ELF-1 (cell line): ENCODE data around the gene TUBB.
"Not testable (repeated sequence)": the region's sequence is repeated elsewhere in the genome, so short reads cannot be mapped to it uniquely, and the experiment has no call there.

Experiments
- DNase-seq: peaks from one replicate; pipeline ENCODE4 v3.0.0-alpha.2; 2016; ENCODE audit warnings: low read depth, low spot score

TUBB gene

GRCh38 chr6:30759575-30760239 lies 39.6 kb downstream of the TUBB start:
- peak; percentile 79 for DNase-seq

GRCh38 chr6:30760549-30760948 lies 40.4 kb downstream of the TUBB start:
- DNase-seq: no peak

- DNase-seq: no peak
Observed at GRCh38 chr6:30761791-30762429, 41.8 kb downstream of the TUBB start.

DNA sequence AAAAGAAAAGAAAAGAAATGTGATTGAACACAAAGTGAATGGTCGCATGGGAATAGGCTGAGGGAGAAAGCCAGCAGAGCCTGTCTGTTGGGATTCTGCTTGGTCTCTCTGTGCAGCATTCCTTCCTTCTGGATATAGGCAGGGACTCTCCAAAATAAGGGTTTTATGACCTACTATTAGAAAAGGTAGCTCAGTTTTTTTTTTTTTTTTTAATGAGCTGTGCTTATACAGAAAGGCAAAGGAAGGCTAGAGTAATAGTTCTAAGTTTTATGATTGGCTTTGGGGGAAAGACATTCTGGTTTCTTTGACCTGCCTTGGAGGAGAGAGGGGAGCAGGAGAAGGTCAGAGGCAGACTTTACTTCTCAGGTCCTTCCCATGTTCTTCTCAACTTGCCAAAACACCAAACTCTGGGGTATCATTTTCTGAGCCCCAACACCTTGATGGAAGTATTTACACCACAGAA lies 43.0 kb downstream of the TUBB start:
- DNase-seq: peak; percentile 47

GRCh38 chr6:30763618-30764489 lies 43.7 kb downstream of the TUBB start:
- peak; percentile 72 for DNase-seq

DNA sequence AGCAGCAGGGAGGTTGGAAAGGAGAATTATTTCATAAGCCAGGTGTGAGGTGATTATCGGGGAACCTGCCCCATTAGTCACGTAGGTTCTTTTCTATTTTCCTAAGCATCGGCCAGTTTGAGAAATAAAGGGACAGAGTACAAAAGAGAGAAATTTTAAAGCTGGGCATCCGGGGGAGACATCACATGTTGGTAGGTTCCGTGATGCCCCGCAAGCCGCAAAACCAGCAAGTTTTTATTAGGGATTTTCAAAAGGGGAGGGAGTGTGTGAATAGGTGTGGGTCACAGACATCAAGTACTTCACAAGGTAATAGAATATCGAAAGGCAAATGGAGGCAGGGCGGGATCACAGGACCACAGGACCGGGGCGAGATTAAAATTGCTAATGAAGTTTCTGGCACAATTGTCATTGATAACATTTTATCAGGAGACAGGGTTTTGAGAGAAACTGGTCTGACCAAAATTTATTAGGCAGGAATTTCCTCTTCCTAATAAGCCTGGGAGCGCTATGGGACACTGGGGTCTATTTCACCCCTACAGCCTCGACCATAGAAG lies 44.4 kb downstream of the TUBB start:
- not testable (repeated sequence) for DNase-seq

DNA sequence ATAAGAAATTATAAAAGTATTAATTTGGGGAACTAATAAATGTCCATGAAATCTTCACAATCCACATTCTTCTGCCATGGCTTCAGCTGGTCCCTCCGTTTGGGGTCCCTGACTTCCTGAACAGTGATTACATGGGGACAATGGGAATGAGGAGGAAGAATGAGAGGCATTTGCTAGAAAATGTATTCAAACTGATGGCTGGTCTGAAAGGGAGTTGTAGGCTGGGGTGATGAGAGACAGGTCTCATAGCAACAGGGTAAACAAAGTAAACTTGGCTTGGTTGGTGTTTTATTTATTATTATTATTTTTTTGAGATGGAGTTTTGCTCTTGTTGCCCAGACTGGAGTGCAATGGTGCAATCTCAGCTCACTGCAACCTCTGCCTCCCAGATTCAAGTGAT lies 45.3 kb downstream of the TUBB start:
- not testable (repeated sequence) for DNase-seq

GRCh38 chr6:30766461-30767157 lies 46.5 kb downstream of the TUBB start:
- peak; percentile 44 for DNase-seq

DNA sequence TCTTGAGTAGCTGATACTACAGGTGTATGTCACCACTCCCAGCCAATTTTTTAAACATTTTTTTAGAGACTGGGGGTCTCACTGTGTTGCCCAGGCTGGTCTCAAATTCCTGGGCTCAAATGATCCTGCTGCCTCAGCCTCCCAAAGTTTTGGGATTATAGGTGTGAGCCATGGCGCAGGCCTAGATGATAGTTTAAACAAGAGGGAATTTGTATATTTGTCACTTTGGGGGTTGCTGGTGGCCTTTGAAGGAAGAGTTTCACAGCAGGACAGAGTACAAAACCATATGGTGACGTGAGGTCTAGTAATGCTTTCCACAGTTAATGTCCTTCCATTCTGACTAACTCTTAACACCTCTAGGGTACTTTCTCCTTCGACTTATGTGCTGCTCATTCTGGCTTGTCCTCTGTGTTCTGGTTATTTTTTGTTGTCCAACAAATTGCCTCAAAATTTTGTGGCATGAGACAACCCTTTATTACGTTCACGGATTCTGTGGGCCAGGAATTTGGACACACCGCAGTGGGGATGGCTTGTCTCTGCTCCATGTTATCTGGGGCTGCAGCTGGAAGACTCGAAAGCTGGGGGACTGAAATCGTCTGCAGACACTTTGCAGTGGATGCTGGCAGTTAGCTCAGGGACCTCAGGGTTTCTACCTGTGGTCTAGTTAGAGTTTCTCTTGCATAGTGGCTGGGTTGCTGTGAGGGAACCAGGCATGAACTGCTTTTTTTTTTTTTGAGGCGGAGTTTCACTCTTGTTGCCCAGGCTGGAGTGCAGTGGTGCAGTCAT lies 47.2 kb downstream of the TUBB start:
- no peak for DNase-seq

DNA sequence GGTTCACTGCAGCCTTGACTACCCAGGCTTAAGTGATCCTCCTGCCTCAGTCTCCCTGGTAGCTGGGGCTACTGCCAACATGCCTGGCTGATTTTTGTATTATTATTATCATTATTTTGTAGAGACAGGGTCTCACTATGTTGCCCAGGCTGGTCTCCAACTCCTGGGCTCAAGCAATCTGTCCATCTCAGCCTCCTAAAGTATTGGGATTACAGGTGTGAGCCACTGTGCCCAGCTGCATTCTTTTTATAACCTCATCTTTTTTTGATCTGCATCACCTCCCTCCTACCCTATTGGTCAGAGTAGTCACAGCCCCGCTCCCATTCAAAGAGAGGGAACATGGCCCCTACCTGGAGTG lies 47.8 kb downstream of the TUBB start:
- DNase-seq: no peak

GRCh38 chr6:30768634-30769087 lies 48.5 kb downstream of the TUBB start:
- DNase-seq: no peak

GRCh38 chr6:30769088-30769852 lies 49.1 kb downstream of the TUBB start:
- DNase-seq: peak; percentile 81

DNA sequence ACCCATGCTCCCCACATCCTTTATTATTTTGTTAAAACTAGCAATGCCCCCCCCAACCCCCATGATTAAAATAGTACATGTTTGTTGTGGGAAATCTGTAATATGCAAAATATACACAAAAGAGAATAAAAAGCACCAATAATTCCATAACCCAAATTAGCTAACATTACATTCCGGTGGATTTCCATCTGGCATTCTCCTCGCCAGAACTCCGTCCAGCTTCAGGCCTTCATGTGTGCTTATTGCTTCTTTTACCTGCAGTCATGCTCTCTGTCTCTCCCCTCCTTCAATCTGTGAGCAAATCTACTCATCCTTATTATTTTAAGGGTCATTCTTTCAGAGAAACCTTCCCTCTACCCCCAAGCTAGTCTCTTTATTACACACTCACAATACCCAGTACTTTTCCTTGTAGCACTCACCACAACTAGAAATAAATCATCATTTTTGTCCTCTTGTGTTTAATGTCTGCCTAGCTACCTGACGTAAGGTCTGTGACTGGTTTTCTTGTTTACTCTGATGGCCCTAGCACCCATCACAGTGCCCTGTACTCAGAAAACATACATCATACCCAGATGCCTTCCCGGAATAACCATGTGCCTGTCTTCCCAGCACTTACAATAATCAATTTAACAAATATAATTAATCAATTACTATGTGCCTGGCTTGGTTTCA lies 49.8 kb downstream of the TUBB start:
- no peak for DNase-seq

DNA sequence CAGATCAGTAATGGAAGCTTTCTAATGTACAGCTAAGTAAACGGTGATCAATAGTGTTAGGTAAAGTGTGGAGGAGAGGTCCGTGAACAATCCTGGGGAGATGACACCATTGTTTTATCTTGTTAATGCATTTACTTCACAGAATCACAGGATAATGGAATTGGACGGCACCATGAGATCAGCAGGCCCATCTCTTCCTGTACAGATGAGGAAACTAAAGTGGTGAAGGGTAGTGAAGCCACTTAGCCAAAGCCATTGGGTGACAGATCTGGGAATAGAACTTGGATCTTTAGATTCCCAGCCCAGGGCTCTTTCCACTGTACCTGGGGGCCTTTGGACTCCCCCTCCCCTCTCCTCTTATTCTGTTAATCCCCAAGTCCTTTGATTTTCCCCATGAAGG lies 50.4 kb downstream of the TUBB start:
- no peak for DNase-seq

- no peak for DNase-seq
Observed at GRCh38 chr6:30774701-30775100, 54.5 kb downstream of the TUBB start.
